CD4-positive, alpha-beta T cell (primary cell): ENCODE measurements around the gene ADGRD1. TPM values are rescaled to one million over a fixed set of nuclear protein-coding genes. Genes with fewer than 3 reads are reported as not detected.

Source experiments
- ATAC-seq: fragments of 200-7000 bp; cut with Tn5 transposase; one replicate; pipeline ENCODE4 v1.10.0; 2022; ENCODE audit warnings: mild to moderate bottlenecking; ENCODE audit not compliant: poor library complexity
- CTCF ChIA-PET: fragments of 350-600 bp; sonication (Branson Sonifier 250); formaldehyde crosslinking; loops from one replicate; lab custom pipeline; 2021; ENCODE audit warnings: antibody characterized with exemption, inconsistent platforms; lab: Charles Lee
- POLR2A ChIA-PET: fragments of 350-600 bp; sonication (Branson Sonifier 250); formaldehyde crosslinking; loops from one replicate; lab custom pipeline; 2021; ENCODE audit warnings: antibody characterized with exemption, inconsistent platforms; lab: Charles Lee
- DNase-seq, 14 experiments: peaks; one replicate each; pipeline ENCODE4 v3.0.0-alpha.2; 2013 to 2020; ENCODE audit warnings: mixed read lengths in 2 of 14
- H3K27ac ChIP-seq, 2 donors: one replicate each; pipeline versions ENCODE4 v1.5.1 to v1.7.0; 2013; ENCODE audit warnings: low read length in 2 of 2, low read depth in 1 of 2, mild to moderate bottlenecking in 1 of 2
- H3K27me3 ChIP-seq, 2 experiments: 1 replicate in 1 of 2; 2 replicates in 1 of 2; pipeline versions ENCODE4 v1.6.1 to v1.7.0; 2013; ENCODE audit warnings: low read length in 2 of 2, control low read depth in 1 of 2, mild to moderate bottlenecking in 1 of 2, moderate library complexity in 1 of 2; ENCODE audit not compliant: insufficient read depth in 2 of 2, control insufficient read depth in 1 of 2
- H3K36me3 ChIP-seq: one replicate; pipeline ENCODE4 v1.6.1; 2013; ENCODE audit warnings: low read length, control low read depth; ENCODE audit not compliant: insufficient read depth
- H3K4me1 ChIP-seq: one replicate; pipeline ENCODE4 v1.6.1; 2013; ENCODE audit warnings: low read length, control low read depth; ENCODE audit not compliant: insufficient read depth
- H3K4me3 ChIP-seq: one replicate; pipeline ENCODE4 v1.5.1; 2013; ENCODE audit warnings: mild to moderate bottlenecking, low read length, moderate library complexity
- H3K9me3 ChIP-seq, 2 experiments: 1 replicate in 1 of 2; 2 replicates in 1 of 2; pipeline versions ENCODE4 v1.6.1 to v1.7.0; 2013; ENCODE audit warnings: low read length in 2 of 2, mild to moderate bottlenecking in 2 of 2, control low read depth in 1 of 2, moderate library complexity in 1 of 2; ENCODE audit not compliant: control insufficient read depth in 1 of 2, insufficient read depth in 1 of 2
- H3K27ac Mint-ChIP-seq: one replicate; pipeline ENCODE4 v1.8.0; 2020; ENCODE audit warnings: mixed read lengths
- H3K27me3 Mint-ChIP-seq: one replicate; pipeline ENCODE4 v1.8.0; 2021; ENCODE audit warnings: mixed read lengths
- H3K36me3 Mint-ChIP-seq: one replicate; pipeline ENCODE4 v1.8.0; 2021; ENCODE audit warnings: low read depth, mixed read lengths
- H3K4me1 Mint-ChIP-seq: one replicate; pipeline ENCODE4 v1.8.0; 2021; ENCODE audit warnings: low read depth, mixed read lengths
- H3K4me3 Mint-ChIP-seq: one replicate; pipeline ENCODE4 v1.8.0; 2020; ENCODE audit warnings: mild to moderate bottlenecking, mixed read lengths
- H3K9me3 Mint-ChIP-seq: one replicate; pipeline ENCODE4 v1.8.0; 2020; ENCODE audit warnings: mixed read lengths
- intact Hi-C, 2 experiments: fragments of 100-400 bp; cut with DNase I in 1 of 2; cut with micrococcal nuclease in 1 of 2; formaldehyde crosslinking; loops; one replicate each; pipeline versions ENCODE4 v1.15.1 to v1.9.0; 2023 to 2025; cut with DNase I, micrococcal nuclease
- total RNA-seq, 174 experiments: library from RNA in 2 of 174; stranded (reverse) in 2 of 174; gene quantifications; one replicate each; pipeline ENCODE4 v1.2.3 and lab custom pipeline; 2021 to 2026
- TF ChIP-seq, protein P1 (sequence below): fragments of 200-600 bp; IDR thresholded peaks from one replicate; pipeline ENCODE4 v1.8.0; 2022; ENCODE audit warnings: antibody characterized with exemption, mild to moderate bottlenecking

Gene ADGRD1
- total RNA-seq, 2 experiments from 2014 or later = 0.22 TPM; not detected in 1

DNA sequence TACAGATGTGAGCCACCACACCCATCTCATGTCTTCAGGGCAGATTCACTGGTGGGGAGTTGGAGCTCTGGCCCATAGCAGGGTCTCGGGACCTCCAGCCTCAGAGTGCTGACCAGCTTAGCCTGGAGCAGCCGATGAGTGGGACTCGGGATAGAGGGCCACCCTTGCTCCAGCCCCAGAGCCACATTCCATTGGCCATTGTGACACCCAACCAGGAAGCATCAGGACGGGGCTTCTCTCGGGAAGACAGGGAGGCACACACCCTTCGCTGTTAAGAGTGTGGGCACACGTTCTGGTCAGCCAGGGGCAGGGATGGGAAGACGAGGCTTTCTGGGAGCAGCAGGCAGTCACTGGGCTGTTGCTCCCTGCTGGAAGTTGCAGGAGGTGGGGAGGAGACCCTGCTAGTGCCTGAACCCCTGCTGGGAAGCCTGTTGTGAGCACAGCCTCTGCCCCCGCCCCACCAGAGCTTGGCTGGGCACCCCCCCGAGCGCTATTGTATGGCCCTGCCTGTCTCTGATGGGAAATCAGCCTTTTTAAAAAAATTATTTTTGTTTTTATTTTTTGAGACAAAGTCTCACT, 1.6 kb downstream of the ADGRD1 start:
- ChIA-PET POLR2A (no interaction called here), CTCF (no interaction called here)
- no peak for DNase-seq
- ATAC-seq = no peak
- Mint-ChIP-seq H3K9me3 (no peaks in the 10 kb centered on the region), H3K27me3 (peaks cover 31% of the 10 kb centered on the region), H3K4me1 (no peaks in the 10 kb centered on the region), H3K36me3 (no peaks in the 10 kb centered on the region), H3K4me3 (no peak overlapping the region), H3K27ac (no peak overlapping the region)
- TF ChIP-seq, protein P1, sequence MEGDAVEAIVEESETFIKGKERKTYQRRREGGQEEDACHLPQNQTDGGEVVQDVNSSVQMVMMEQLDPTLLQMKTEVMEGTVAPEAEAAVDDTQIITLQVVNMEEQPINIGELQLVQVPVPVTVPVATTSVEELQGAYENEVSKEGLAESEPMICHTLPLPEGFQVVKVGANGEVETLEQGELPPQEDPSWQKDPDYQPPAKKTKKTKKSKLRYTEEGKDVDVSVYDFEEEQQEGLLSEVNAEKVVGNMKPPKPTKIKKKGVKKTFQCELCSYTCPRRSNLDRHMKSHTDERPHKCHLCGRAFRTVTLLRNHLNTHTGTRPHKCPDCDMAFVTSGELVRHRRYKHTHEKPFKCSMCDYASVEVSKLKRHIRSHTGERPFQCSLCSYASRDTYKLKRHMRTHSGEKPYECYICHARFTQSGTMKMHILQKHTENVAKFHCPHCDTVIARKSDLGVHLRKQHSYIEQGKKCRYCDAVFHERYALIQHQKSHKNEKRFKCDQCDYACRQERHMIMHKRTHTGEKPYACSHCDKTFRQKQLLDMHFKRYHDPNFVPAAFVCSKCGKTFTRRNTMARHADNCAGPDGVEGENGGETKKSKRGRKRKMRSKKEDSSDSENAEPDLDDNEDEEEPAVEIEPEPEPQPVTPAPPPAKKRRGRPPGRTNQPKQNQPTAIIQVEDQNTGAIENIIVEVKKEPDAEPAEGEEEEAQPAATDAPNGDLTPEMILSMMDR = no peak
- Histone ChIP-seq H3K27me3 (peaks cover 8 to 13% of the 10 kb centered on the region in 2 experiments), H3K9me3 (no peaks in the 10 kb centered on the region), H3K36me3 (no peaks in the 10 kb centered on the region), H3K4me1 (peaks cover 4% of the 10 kb centered on the region), H3K27ac (no peak overlapping the region), H3K4me3 (no peak overlapping the region)
- intact Hi-C loops = no loop called here

DNA sequence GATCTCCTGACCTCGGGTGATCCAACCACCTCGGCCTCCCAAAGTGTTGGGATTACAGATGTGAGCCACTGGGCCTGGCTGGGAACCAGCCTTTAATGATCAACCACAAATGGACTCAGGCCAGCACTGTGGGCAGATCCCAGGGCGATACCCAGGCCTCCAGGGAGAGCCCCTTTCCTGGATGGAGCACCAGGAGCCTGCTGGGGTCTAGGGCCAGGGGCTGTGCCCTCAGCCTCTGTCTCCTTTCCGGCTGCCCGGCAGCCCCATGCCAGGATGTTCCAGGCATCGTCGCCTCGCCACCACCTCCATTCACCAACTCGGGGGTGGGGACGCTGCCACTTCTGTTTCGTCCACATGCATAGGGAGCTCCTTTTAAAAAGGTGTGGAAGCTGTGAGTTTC, 2.3 kb downstream of the ADGRD1 start:
- H3K27me3 ChIP-seq = peaks cover 8 to 17% of the 10 kb centered on the region in 2 experiments
- Mint-ChIP-seq H3K4me3 (no peak overlapping the region), H3K27ac (no peak overlapping the region), H3K4me1 (no peaks in the 10 kb centered on the region), H3K27me3 (peaks cover 38% of the 10 kb centered on the region), H3K9me3 (no peaks in the 10 kb centered on the region), H3K36me3 (no peaks in the 10 kb centered on the region)
- intact Hi-C loops = no loop called here
- no peaks in the 10 kb centered on the region for H3K36me3 ChIP-seq
- DNase-seq (no peak), ATAC-seq (no peak)
- peaks cover 4% of the 10 kb centered on the region for H3K4me1 ChIP-seq
- no peak overlapping the region for H3K27ac ChIP-seq
- no peaks in the 10 kb centered on the region for H3K9me3 ChIP-seq
- no peak overlapping the region for H3K4me3 ChIP-seq
- POLR2A ChIA-PET = no interaction called here
- TF ChIP-seq, protein P1 = no peak
- CTCF ChIA-PET = no interaction called here

- Histone ChIP-seq H3K36me3 (no peaks in the 10 kb centered on the region), H3K4me1 (peaks cover 4% of the 10 kb centered on the region), H3K27me3 (peaks cover 8 to 17% of the 10 kb centered on the region in 2 experiments), H3K9me3 (no peaks in the 10 kb centered on the region), H3K4me3 (no peak overlapping the region), H3K27ac (no peak overlapping the region)
- no peak overlapping the region for H3K27ac Mint-ChIP-seq
- POLR2A ChIA-PET = no interaction called here
- CTCF ChIA-PET = no interaction called here
- ATAC-seq (no peak), DNase-seq (no peak)
- intact Hi-C loops = no loop called here
- no peak overlapping the region for H3K4me3 Mint-ChIP-seq
- peaks cover 37% of the 10 kb centered on the region for H3K27me3 Mint-ChIP-seq
- H3K4me1 Mint-ChIP-seq = no peaks in the 10 kb centered on the region
- TF ChIP-seq, protein P1 = no peak
- H3K9me3 Mint-ChIP-seq = no peaks in the 10 kb centered on the region
- H3K36me3 Mint-ChIP-seq = no peaks in the 10 kb centered on the region
Measured at GRCh38 chr12:130956456-130957303, 3.0 kb downstream of the ADGRD1 start.
